T-helper 2 cell treated with Interferon-gamma antibody and Interleukin-4, amounts not matched to agents 5 μg/mL and 100 μg/mL, for 36 hours (primary cell): ENCODE measurements around the gene NCOR1.

Source experiments
- DNase-seq: peaks from one replicate; pipeline ENCODE4 v3.0.0; 2021; ENCODE audit warnings: low spot score
- H3K27ac Mint-ChIP-seq: one replicate; pipeline ENCODE4 v1.8.0; 2021; ENCODE audit warnings: mild to moderate bottlenecking, mixed read lengths
- H3K27me3 Mint-ChIP-seq: one replicate; pipeline ENCODE4 v1.8.0; 2021; ENCODE audit warnings: low read depth, mixed read lengths
- H3K36me3 Mint-ChIP-seq: one replicate; pipeline ENCODE4 v1.8.0; 2021; ENCODE audit warnings: low read depth, mixed read lengths
- H3K4me1 Mint-ChIP-seq: one replicate; pipeline ENCODE4 v1.8.0; 2021; ENCODE audit warnings: low read depth, mixed read lengths
- H3K4me3 Mint-ChIP-seq: one replicate; pipeline ENCODE4 v1.8.0; 2022; ENCODE audit warnings: mild to moderate bottlenecking, moderate library complexity, mixed read lengths
- H3K9me3 Mint-ChIP-seq: one replicate; pipeline ENCODE4 v1.8.0; 2021; ENCODE audit warnings: mixed read lengths

Gene NCOR1

DNA sequence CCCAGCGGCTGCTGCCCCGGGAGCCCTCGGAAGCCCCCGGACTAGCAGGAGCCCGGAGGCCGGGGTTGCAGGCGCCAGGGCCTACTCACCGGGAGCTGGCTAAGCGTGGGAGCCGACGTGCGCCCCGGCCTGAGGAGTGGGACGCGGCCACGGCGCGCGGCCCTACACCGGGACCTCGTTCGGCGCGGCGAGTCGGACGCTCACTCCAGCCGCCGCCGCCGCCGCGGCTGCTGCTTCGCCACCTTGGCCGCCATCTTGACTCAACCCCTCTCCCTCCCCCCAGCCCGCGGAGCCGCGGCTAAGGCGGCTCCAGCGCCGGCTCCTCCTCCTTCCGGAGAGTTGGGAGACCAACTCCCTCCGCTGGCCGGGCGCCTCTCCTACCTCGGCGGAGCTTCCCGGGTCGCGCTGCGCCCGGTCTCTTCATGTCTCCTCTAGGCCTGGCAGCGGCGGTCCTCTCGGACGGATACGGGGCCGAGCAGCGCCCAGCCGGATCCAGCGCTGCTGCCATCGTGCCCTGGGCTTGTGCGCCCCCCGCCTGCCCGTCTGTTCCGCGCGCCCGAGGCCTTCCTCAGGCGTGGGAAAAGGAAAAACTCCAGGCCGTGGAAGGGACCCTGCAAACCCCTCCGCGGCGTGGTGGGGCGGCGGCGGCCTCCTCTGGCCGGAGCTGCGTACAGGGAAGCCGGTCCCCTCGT, at the start of gene NCOR1:
TSS of gene NCOR1 (minus strand) at position 262 of the 692 bp plus-strand sequence. CDS start 20,965 bp downstream, outside the sequence.
- no peaks in the 10 kb centered on the region for H3K27me3 Mint-ChIP-seq
- H3K4me3 Mint-ChIP-seq, result peak within 1 kb of the TSS; percentile 97
- H3K27ac Mint-ChIP-seq, result peak within 1 kb of the TSS; percentile 79
- no peaks in the 10 kb centered on the region for H3K9me3 Mint-ChIP-seq
- peak; percentile 87 for DNase-seq
- H3K36me3 Mint-ChIP-seq, result peaks cover 4% of the 10 kb centered on the region
- peaks cover 31% of the 10 kb centered on the region for H3K4me1 Mint-ChIP-seq

DNA sequence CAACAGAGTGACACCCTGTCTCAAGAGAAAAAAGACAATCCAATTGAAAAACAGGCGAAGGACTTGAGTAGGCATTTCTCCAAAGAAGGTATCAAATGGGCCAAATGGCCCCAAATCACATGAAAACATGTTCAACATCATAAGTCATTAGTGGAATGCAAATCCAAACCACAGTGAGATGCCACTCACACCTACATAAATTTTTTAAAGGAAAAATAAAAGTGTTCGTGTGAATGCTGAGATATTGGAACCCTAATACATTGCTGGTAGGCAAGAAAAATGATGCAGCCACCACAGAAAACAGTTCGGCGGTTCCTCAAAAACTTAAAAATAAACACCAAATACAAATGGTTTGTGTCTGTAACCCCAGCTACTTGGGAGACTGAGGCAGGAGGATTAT, 46.9 kb upstream of the NCOR1 start:
- Mint-ChIP-seq H3K9me3 (no peaks in the 10 kb centered on the region), H3K36me3 (peaks cover 16% of the 10 kb centered on the region), H3K4me3 (no peak overlapping the region), H3K4me1 (peaks cover 4% of the 10 kb centered on the region), H3K27ac (no peak overlapping the region), H3K27me3 (no peaks in the 10 kb centered on the region)
- no peak for DNase-seq

DNA sequence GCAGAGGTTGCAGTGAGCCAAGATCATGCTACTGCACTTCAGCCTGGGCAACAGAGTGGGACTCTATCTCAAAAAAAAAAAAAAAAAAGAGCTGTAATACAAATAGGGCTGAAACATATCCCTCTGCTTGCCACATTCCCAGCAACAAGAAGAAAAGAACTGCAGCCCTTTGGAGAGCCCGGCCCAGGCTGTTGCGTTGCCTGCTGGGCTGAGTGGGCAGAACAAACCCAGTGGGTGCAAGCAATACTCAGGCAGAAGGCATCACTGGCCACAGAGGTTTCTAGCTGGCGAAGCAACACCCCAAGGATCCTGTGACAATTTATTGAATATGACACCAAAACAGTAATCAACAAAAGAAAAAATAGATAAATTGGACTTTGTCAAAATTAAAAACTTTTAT, 45.7 kb upstream of the NCOR1 start:
- H3K36me3 Mint-ChIP-seq, result peaks cover 14% of the 10 kb centered on the region
- no peak overlapping the region for H3K27ac Mint-ChIP-seq
- DNase-seq, result no peak
- H3K27me3 Mint-ChIP-seq, result no peaks in the 10 kb centered on the region
- H3K4me1 Mint-ChIP-seq, result no peaks in the 10 kb centered on the region
- no peaks in the 10 kb centered on the region for H3K9me3 Mint-ChIP-seq
- no peak overlapping the region for H3K4me3 Mint-ChIP-seq

DNA sequence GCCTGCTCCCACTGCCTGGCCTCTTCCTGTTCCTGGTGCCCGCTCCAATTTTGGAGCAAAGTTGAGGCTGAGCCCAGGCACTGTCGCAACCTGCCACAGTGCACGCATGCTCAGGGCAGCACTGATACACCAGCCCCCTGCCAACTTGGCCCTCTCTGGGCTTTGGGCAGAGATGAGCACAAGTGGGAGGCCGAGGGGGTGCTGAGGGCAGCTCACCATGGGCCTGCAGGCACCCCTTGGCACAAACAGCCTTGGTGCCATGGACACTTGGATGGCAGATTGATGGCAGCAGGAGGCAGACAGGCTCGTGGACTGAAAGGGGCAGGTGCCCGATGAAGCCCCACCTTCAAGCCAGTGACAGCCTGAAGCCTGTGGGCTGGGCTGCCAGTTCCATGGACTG, 44.6 kb upstream of the NCOR1 start:
- no peak for DNase-seq

DNA sequence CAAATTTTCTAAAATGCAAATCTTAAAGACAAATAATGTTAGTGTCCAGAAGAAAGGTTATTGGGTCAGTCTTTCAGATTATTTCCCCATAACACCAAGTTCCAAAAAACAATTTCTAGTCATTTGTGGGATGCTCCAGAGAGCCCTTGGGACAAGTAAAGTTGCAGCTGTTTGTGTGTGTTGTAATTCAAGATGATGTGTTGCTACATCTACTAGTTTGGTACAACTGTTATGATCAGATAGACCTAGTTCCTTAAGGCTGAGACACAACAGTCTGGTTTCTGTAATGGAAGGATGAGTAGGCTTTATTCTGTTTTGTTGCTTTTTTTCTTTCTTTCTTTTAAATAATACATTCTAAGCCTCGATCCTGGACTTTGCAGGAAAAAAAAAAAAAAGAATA, 43.6 kb upstream of the NCOR1 start:
- DNase-seq, result no peak
- no peaks in the 10 kb centered on the region for H3K9me3 Mint-ChIP-seq
- peaks cover 7% of the 10 kb centered on the region for H3K4me1 Mint-ChIP-seq
- no peak overlapping the region for H3K4me3 Mint-ChIP-seq
- H3K27ac Mint-ChIP-seq, result no peak overlapping the region
- peaks cover 10% of the 10 kb centered on the region for H3K36me3 Mint-ChIP-seq
- H3K27me3 Mint-ChIP-seq, result no peaks in the 10 kb centered on the region

More for the DNA sequence above, 44.6 kb upstream of the NCOR1 start:
- H3K27ac Mint-ChIP-seq, result no peak overlapping the region
- peaks cover 7% of the 10 kb centered on the region for H3K4me1 Mint-ChIP-seq
- peaks cover 11% of the 10 kb centered on the region for H3K36me3 Mint-ChIP-seq
- no peak overlapping the region for H3K4me3 Mint-ChIP-seq
- no peaks in the 10 kb centered on the region for H3K9me3 Mint-ChIP-seq
- no peaks in the 10 kb centered on the region for H3K27me3 Mint-ChIP-seq

DNA sequence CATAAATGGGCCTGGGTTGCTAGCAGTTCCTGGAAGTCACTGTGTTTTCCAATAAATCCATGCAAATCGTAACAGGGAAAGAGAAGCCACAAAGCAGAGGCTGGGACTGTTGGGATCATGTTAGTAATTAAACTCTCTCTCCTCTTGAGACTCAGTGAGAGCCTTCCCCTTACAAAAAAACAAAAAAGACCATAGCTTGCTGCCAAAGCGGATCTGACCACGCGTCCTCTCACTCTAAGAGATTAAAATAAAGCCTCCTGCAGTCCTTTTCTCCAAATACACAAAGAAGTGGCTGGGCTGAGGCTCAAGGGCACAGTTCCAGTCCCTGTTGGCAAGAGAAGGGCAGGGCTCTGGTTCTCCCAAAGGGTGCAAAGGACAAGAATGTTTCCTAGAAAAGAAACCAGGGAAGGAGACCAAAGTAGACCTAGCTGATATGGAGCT, 40.2 kb upstream of the NCOR1 start:
- no peak for DNase-seq
- no peaks in the 10 kb centered on the region for H3K27me3 Mint-ChIP-seq
- no peaks in the 10 kb centered on the region for H3K9me3 Mint-ChIP-seq
- no peak overlapping the region for H3K4me3 Mint-ChIP-seq
- peaks cover 3% of the 10 kb centered on the region for H3K36me3 Mint-ChIP-seq
- no peak overlapping the region for H3K27ac Mint-ChIP-seq
- peaks cover 11% of the 10 kb centered on the region for H3K4me1 Mint-ChIP-seq

DNA sequence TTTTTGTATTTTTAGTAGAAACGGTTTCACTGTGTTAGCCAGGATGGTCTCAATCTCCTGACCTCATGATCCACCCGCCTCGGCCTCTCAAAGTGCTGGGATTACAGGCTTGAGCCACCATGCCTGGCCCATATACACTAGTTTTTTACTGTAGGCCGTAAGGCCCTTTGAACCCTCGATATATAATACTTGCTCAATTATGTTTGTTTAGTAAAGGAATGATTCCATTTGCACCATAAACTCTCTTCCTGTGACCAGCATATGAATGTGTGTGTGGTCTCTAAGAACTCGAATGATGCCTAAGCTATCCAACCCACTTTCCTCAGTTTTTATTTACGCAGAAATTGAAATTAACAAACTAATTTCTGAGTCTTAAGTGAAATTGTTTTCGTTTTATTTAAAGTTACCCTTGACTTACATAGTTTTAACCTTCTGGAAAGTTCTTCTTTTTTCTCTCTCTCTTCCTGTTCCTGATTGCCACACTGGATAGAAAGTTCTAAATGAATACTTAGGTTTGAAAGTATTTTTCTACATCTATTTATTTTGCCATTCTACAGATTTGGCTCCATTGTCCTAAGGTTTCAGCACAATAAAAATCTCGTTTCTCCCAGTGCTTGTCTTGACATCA, 39.6 kb upstream of the NCOR1 start:
- H3K27me3 Mint-ChIP-seq, result no peaks in the 10 kb centered on the region
- DNase-seq, result no peak
- H3K27ac Mint-ChIP-seq, result no peak overlapping the region
- H3K36me3 Mint-ChIP-seq, result peaks cover 3% of the 10 kb centered on the region
- no peak overlapping the region for H3K4me3 Mint-ChIP-seq
- peaks cover 11% of the 10 kb centered on the region for H3K4me1 Mint-ChIP-seq
- no peaks in the 10 kb centered on the region for H3K9me3 Mint-ChIP-seq

DNA sequence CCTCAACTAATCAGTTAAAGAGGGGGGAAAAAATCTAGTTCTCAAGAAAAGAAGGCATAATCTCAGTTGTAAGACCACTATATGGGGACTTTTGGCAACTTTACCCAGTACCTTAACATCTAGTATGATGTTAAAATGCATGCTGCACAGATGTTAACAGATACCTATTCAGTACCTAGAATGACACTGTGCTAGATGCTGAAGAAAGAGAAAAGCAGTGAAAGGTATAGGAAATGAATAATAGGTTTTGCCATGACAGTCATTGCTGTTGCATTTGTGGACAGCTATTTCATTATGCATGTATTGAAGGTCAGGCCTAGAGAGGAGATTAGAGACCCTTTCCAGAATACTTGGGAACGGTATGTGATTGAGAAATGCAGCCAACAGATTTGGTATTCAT, 36.2 kb upstream of the NCOR1 start:
- Mint-ChIP-seq H3K4me3 (no peak overlapping the region), H3K36me3 (peaks cover 12% of the 10 kb centered on the region), H3K9me3 (no peaks in the 10 kb centered on the region), H3K4me1 (peaks cover 11% of the 10 kb centered on the region), H3K27me3 (no peaks in the 10 kb centered on the region), H3K27ac (no peak overlapping the region)
- no peak for DNase-seq

DNA sequence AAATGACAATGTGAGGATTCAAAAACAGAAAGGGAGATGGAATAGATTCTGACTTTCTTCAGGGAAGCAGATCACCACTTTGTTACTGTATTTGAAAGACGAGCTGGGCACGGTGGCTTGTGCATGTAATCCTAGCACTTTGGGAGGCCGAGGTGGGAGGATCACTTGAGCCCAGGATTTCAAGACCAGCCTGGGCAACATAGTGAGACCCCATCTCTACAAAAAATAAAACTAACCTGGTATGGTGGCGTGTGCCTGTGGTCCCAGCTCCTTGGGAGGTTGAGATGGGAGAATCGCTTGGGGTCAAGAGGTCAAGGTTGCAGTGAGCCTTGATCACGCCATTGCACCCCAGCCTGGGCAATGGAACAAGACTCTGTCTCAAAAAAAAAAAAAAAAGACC, 35.7 kb upstream of the NCOR1 start:
- Mint-ChIP-seq H3K4me1 (peaks cover 11% of the 10 kb centered on the region), H3K36me3 (peaks cover 13% of the 10 kb centered on the region), H3K4me3 (no peak overlapping the region), H3K27ac (no peak overlapping the region), H3K9me3 (no peaks in the 10 kb centered on the region), H3K27me3 (no peaks in the 10 kb centered on the region)
- DNase-seq, result no peak

DNA sequence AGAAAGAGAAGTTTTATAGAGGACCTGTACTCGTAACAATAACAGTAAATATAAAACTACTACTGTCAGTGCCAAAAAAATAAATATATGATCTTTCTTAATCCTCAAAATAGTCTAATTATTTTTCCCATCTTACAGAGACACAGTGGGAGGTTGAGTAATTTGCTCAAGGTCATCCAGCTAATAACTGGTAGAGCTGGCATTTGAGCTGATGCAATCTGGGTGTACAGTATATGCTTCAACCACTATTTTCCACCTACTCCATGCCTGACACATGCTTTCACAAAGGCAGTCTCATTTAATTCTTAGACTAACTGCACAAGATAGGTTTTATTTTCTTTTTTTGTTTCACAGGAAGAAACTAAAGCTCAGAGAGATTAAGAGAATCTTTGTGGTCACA, 35.3 kb upstream of the NCOR1 start:
- no peaks in the 10 kb centered on the region for H3K27me3 Mint-ChIP-seq
- DNase-seq, result no peak
- peaks cover 9% of the 10 kb centered on the region for H3K4me1 Mint-ChIP-seq
- peaks cover 13% of the 10 kb centered on the region for H3K36me3 Mint-ChIP-seq
- H3K4me3 Mint-ChIP-seq, result no peak overlapping the region
- no peaks in the 10 kb centered on the region for H3K9me3 Mint-ChIP-seq
- H3K27ac Mint-ChIP-seq, result no peak overlapping the region

DNA sequence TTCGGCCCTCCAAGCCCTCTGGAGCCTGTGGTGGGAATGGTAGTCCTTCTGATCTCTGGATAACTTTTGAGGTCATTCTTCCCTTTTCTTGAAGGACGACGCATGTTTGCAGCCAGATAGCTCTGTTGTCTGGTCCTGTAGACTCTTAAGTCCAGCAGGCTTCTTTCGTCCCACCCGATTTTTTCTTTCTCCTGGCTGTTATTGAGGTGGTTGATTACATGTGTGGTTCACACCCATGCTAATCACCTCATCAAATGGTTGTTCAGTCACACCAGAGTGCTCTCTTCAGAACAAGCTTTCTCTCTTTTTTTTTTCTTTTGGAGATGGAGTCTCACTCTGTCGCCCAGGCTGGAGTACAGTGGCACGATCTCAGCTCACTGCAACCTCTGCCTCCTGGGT, 32.3 kb upstream of the NCOR1 start:
- no peak overlapping the region for H3K4me3 Mint-ChIP-seq
- H3K4me1 Mint-ChIP-seq, result peaks cover 14% of the 10 kb centered on the region
- H3K27ac Mint-ChIP-seq, result no peak overlapping the region

DNA sequence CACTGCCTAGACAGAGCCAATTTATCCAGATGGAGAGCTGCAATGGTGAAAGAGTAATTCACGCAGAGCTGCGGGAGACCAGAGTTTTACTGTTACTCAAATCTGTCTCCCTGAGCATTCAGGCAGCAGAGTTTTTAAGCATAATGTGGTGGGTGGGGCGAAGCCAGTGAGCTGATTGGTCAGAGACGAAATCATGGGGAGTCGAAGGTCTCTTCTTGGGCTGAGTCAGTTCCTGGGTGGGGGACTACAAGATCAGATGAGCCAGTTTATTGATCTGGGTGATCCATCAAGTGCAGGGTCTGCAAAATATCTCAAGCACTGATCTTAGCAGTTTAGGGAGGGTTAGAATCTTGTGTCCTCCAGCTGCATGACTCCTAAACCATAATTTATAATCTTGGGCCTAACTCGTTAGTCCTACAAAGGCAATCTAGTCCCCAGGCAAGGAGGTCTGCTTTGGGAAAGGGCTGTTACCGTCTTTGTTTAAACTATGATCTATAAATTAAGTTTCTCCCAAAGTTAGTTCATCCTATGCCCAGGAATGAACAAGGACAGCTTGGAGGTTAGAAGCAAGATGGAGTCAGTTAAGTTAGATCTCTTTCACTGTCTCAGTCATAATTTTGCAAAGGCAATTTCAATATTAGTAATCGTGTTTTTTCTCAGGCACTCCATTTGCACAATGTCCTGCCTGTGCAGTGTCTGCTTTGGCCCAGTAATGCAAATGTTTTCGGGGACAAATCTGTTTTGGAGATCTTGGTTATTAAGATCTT, 28.6 kb upstream of the NCOR1 start:
- Mint-ChIP-seq H3K4me1 (peaks cover 10% of the 10 kb centered on the region), H3K27me3 (no peaks in the 10 kb centered on the region), H3K27ac (no peak overlapping the region), H3K9me3 (no peaks in the 10 kb centered on the region), H3K4me3 (no peak overlapping the region), H3K36me3 (peaks cover 17% of the 10 kb centered on the region)
- no peak for DNase-seq

More for the DNA sequence above, 32.3 kb upstream of the NCOR1 start:
- H3K9me3 Mint-ChIP-seq, result no peaks in the 10 kb centered on the region
- peaks cover 15% of the 10 kb centered on the region for H3K36me3 Mint-ChIP-seq
- no peaks in the 10 kb centered on the region for H3K27me3 Mint-ChIP-seq
- no peak for DNase-seq

DNA sequence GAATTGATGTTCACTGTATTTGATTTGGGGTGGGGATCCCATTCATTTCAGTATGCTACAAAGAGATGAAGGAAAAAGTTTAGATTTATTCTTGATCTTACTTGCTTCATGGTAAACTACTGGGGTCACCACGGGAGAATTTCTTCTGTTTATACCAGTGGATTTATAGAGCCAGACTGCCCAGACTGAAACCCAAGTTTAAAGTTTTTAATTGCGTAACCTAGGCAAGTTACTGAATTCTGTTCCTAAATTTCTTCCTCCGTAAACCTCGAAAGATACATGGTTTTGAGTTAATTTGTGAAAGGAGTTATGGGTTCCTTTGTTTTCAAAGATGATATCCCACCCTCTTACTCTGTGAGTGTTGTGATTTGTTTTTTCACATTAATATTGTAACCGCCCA, 28.1 kb upstream of the NCOR1 start:
- peaks cover 11% of the 10 kb centered on the region for H3K36me3 Mint-ChIP-seq
- no peak for DNase-seq
- peaks cover 10% of the 10 kb centered on the region for H3K4me1 Mint-ChIP-seq
- H3K27me3 Mint-ChIP-seq, result no peaks in the 10 kb centered on the region
- no peak overlapping the region for H3K27ac Mint-ChIP-seq
- H3K4me3 Mint-ChIP-seq, result no peak overlapping the region
- no peaks in the 10 kb centered on the region for H3K9me3 Mint-ChIP-seq

DNA sequence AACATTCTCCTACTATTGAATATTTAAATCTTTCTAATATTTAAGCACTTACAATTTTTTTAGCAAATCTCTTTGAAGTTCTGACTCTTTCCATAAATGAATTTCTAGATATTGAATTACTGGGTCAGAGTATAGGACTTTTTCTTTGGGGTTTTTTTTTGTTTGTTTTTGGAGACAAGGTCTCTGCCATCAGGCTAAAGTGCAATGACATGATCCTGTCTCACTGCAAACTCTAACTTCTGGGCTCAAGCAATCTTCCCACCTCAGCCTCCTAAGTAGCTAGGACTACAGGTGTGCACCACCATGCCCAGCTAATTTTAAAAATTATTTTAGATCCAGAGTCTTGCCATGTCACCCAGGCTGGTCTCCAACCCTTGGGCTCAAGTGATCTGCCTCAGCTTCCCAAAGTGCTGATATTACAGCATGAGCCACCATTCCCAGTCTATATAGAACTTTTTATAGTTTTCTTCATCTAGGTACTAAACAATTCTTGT, 26.6 kb upstream of the NCOR1 start:
- DNase-seq, result no peak
- Mint-ChIP-seq H3K4me3 (no peak overlapping the region), H3K36me3 (peaks cover 6% of the 10 kb centered on the region), H3K27ac (no peak overlapping the region), H3K9me3 (no peaks in the 10 kb centered on the region), H3K4me1 (peaks cover 10% of the 10 kb centered on the region), H3K27me3 (no peaks in the 10 kb centered on the region)
